ENCODE data around the gene SEMA5B. TPM values are rescaled to one million over a fixed set of nuclear protein-coding genes. Genes with fewer than 3 reads are reported as not detected.

The SEMA5B gene
- total and polyA plus RNA-seq, 3 donors from 2014 or later = 0.68 to 2.0 (median 1.3) TPM

DNA sequence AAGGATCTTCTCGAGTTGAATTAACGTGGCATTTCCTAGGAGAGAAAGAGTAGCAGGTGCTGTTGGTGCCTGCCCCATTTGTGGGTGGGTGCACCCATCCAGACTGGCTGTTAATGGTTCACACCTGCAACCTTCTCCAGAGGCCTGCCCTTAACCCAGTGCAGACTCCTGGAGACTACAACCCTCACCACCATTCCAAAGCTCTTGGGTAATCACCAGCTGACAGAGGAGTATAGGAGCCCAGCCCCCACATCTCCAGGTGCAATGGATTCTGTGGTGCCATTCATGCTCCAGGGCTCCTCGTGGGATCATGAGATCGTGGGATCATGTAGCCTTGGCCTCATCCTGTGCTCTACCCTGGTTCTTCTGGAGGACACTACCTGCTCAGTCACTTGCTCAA is 60.2 kb downstream of the SEMA5B start:
- DNase-seq = no peak
- 87 to 93% methylated on average over 4 of the region's 4 CpGs for WGBS, 2 donors

DNA sequence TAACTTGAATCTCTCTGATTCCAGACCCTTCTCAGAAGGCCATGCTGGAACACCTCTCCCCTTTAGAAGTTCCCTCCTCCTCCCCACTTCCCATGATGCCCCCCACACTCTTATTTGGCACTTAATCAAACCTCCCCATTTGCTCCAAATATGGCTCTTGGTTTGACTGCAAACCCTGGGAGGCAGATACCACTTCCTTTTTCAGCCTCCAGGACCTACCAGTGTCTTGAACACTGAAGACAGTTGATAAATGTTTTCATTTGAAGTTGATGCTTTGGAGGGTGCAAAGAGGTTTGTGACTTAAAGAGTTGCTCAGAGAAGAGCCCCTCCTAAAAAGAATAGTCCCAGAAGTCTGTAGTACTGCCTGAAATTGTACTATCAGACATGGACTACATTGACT is 61.5 kb downstream of the SEMA5B start:
- no peak for TF ChIP-seq POLR2A (IDR thresholded peaks at IDR 0.05)
- TF ChIP-seq, protein P1, sequence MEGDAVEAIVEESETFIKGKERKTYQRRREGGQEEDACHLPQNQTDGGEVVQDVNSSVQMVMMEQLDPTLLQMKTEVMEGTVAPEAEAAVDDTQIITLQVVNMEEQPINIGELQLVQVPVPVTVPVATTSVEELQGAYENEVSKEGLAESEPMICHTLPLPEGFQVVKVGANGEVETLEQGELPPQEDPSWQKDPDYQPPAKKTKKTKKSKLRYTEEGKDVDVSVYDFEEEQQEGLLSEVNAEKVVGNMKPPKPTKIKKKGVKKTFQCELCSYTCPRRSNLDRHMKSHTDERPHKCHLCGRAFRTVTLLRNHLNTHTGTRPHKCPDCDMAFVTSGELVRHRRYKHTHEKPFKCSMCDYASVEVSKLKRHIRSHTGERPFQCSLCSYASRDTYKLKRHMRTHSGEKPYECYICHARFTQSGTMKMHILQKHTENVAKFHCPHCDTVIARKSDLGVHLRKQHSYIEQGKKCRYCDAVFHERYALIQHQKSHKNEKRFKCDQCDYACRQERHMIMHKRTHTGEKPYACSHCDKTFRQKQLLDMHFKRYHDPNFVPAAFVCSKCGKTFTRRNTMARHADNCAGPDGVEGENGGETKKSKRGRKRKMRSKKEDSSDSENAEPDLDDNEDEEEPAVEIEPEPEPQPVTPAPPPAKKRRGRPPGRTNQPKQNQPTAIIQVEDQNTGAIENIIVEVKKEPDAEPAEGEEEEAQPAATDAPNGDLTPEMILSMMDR (IDR thresholded peaks at IDR 0.05) = no peak
- H3K36me3 ChIP-seq (ENCODE audit: low read depth, missing control alignments) = no peaks in the 10 kb centered on the region
- H3K27me3 ChIP-seq = no peaks in the 10 kb centered on the region
- intact Hi-C loops (cut with DNase I; ENCODE audit: low total_unique reads) = no loop called here
- H3K4me1 ChIP-seq = peaks cover 3% of the 10 kb centered on the region
- DNase-seq = no peak
- H3K27ac ChIP-seq = no peak overlapping the region
- H3K9me3 ChIP-seq = no peaks in the 10 kb centered on the region
- no peak overlapping the region for H3K4me3 ChIP-seq

More for the DNA sequence above, 60.2 kb downstream of the SEMA5B start:
- Histone ChIP-seq H3K27me3 (no peaks in the 10 kb centered on the region), H3K4me1 (peaks cover 3% of the 10 kb centered on the region), H3K9me3 (no peaks in the 10 kb centered on the region), H3K27ac (no peak overlapping the region), H3K36me3 (ENCODE audit: low read depth, missing control alignments) (no peaks in the 10 kb centered on the region), H3K4me3 (no peak overlapping the region)
- intact Hi-C loops (cut with DNase I; ENCODE audit: low total_unique reads) = no loop called here
- TF ChIP-seq, protein P1 (IDR thresholded peaks at IDR 0.05) = no peak
- TF ChIP-seq POLR2A (IDR thresholded peaks at IDR 0.05) = no peak

- H3K36me3 ChIP-seq (ENCODE audit: low read depth, missing control alignments) = no peaks in the 10 kb centered on the region
- no peak overlapping the region for H3K27ac ChIP-seq
- no peak overlapping the region for H3K4me3 ChIP-seq
- WGBS, 2 donors = 44 to 50% methylated on average over 2 of the region's 2 CpGs
- no peak for DNase-seq
- no peaks in the 10 kb centered on the region for H3K9me3 ChIP-seq
- H3K27me3 ChIP-seq = no peaks in the 10 kb centered on the region
- peaks cover under 1% of the 10 kb centered on the region for H3K4me1 ChIP-seq
- TF ChIP-seq, protein P1 (IDR thresholded peaks at IDR 0.05) = no peak
- no peak for TF ChIP-seq POLR2A (IDR thresholded peaks at IDR 0.05)
- intact Hi-C loops (cut with DNase I; ENCODE audit: low total_unique reads) = no loop called here
These were observed 62.8 kb downstream of the SEMA5B start for GRCh38 chr3:122964811-122965210.

DNA sequence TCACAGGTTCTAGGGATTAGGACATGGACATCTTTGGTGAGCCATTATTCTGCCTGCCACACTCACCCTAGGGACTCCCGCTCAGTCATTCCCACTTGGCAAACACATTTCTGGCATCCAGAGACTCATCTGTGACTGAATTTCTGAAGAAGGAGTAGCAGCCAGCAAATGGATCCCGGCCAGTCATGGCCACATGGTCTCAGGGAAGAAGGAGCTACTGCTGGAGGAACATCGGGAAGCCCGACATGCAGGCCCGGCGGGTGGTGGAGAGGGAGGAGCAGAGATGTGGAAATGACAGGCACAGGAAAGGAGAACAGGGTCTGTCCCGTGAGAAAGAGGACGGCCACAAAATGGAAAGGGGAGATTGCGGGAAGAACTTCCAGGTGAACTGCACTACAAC is 65.4 kb downstream of the SEMA5B start:
- intact Hi-C loops (cut with DNase I; ENCODE audit: low total_unique reads) = no loop called here

GRCh38 chr3:122961146-122961545 is 66.4 kb downstream of the SEMA5B start:
- Histone ChIP-seq H3K27ac (no peak overlapping the region), H3K9me3 (no peaks in the 10 kb centered on the region), H3K4me1 (peaks cover 13% of the 10 kb centered on the region), H3K4me3 (no peak overlapping the region), H3K27me3 (no peaks in the 10 kb centered on the region), H3K36me3 (ENCODE audit: low read depth, missing control alignments) (no peaks in the 10 kb centered on the region)
- WGBS, 2 donors = 82 to 87% methylated on average over 3 to 4 of the region's 4 CpGs
- DNase-seq = no peak
- intact Hi-C loops (cut with DNase I; ENCODE audit: low total_unique reads) = no loop called here
- TF ChIP-seq, protein P1 (IDR thresholded peaks at IDR 0.05) = no peak
- TF ChIP-seq POLR2A (IDR thresholded peaks at IDR 0.05) = no peak

More for the DNA sequence above, 65.4 kb downstream of the SEMA5B start:
- Histone ChIP-seq H3K27ac (no peak overlapping the region), H3K4me3 (no peak overlapping the region), H3K27me3 (no peaks in the 10 kb centered on the region), H3K4me1 (peaks cover 13% of the 10 kb centered on the region), H3K36me3 (ENCODE audit: low read depth, missing control alignments) (no peaks in the 10 kb centered on the region), H3K9me3 (no peaks in the 10 kb centered on the region)
- no peak for DNase-seq
- WGBS, 2 donors = 73 to 77% methylated on average over 9 of the region's 9 CpGs
- no peak for TF ChIP-seq POLR2A (IDR thresholded peaks at IDR 0.05)
- TF ChIP-seq, protein P1 (IDR thresholded peaks at IDR 0.05) = no peak
